HCT116 (cell line): ENCODE results near the gene BDKRB1. TPM values are rescaled to one million over a fixed set of nuclear protein-coding genes. Genes with fewer than 3 reads are reported as not detected.
A peak's percentile ranks its signal among the peaks of the same experiment; 100 is the strongest.

Experiments
- ATAC-seq: fragments of 200-7000 bp; cut with Tn5 transposase; 2 replicates; pipeline ENCODE4 v1.9.1; 2020; ENCODE audit warnings: mild to moderate bottlenecking, moderate library complexity
- BruUV-seq: library from RNA; stranded (reverse); fragments of 400-500 nt; replicated peaks from 2 replicates; lab custom pipeline; 2021; lab: Mats Ljungman, UMichigan
- CTCF ChIA-PET: fragments of 300-600 bp; sonication (Branson Sonifier 250); formaldehyde crosslinking; loops from one replicate; lab custom pipeline; 2021; ENCODE audit warnings: antibody characterized with exemption; lab: Charles Lee
- POLR2A ChIA-PET: fragments of 300-600, 350-600 bp; sonication (Branson Sonifier 250); formaldehyde crosslinking; loops from one replicate; lab custom pipeline; 2021; ENCODE audit warnings: antibody characterized with exemption; lab: Charles Lee
- RAD21 ChIA-PET, 2 experiments: fragments of 300-600 bp; sonication (Branson Sonifier 250); formaldehyde crosslinking; loops; one replicate each; lab custom pipeline; 2023; ENCODE audit warnings: low total read pairs in 2 of 2; ENCODE audit not compliant: uncharacterized antibody in 2 of 2, unreplicated experiment in 2 of 2, low non-redundant PET in 1 of 2; lab: Charles Lee
- DNase-seq: peaks from one replicate; pipeline ENCODE4 v3.0.0-alpha.2; 2010; ENCODE audit warnings: low read depth, low spot score
- H2AFZ ChIP-seq: fragments of 200-600 bp; shearing (Covaris generic), sonication (generic); 2 replicates; pipeline ENCODE4 v1.6.1; 2017; ENCODE audit warnings: low read depth, mixed run types, mixed read lengths, antibody characterized with exemption, low read length; ENCODE audit not compliant: poor library complexity, severe bottlenecking
- H3K27ac ChIP-seq: 2 replicates; pipeline ENCODE4 v1.5.1; 2012; ENCODE audit warnings: low read depth, low read length
- H3K27me3 ChIP-seq: fragments of 200-600 bp; sonication (generic); 2 replicates; pipeline ENCODE4 v1.6.1; 2016; ENCODE audit warnings: mixed run types, low read length, mixed read lengths; ENCODE audit not compliant: insufficient read depth
- H3K36me3 ChIP-seq, 2 experiments: fragments of 200-500 bp in 1 of 2; fragments of 200-600 bp in 1 of 2; sonication (Bioruptor generic) in 1 of 2; sonication (generic) in 1 of 2; 2 replicates each; pipeline versions ENCODE4 v1.5.1 to v1.6.1; 2014 to 2016; ENCODE audit warnings: low read length in 2 of 2, inconsistent platforms in 1 of 2, mixed read lengths in 1 of 2, mixed run types in 1 of 2; ENCODE audit not compliant: insufficient read depth in 2 of 2, control insufficient read depth in 1 of 2
- H3K4me1 ChIP-seq, 2 experiments: fragments of 200-600 bp in 1 of 2; sonication (generic) in 1 of 2; 2 replicates each; pipeline versions ENCODE4 v1.5.1 to v1.6.1; 2012 to 2017; ENCODE audit warnings: low read length in 2 of 2, inconsistent platforms in 1 of 2, mild to moderate bottlenecking in 1 of 2, mixed read lengths in 1 of 2, mixed run types in 1 of 2, moderate library complexity in 1 of 2; ENCODE audit not compliant: insufficient read depth in 2 of 2, control insufficient read depth in 1 of 2
- H3K4me2 ChIP-seq: fragments of 200-600 bp; sonication (generic); 2 replicates; pipeline ENCODE4 v1.6.1; 2017; ENCODE audit warnings: mixed run types, low read length, mixed read lengths
- H3K4me3 ChIP-seq, 2 experiments: fragments of 200-600 bp in 1 of 2; sonication (generic) in 1 of 2; replicated peaks in 1 of 2; 2 replicates each; pipeline ENCODE4 v1.5.1; 2011 to 2016; ENCODE audit warnings: low read length in 2 of 2, control low read depth in 1 of 2, low read depth in 1 of 2, mild to moderate bottlenecking in 1 of 2, mixed read lengths in 1 of 2, mixed run types in 1 of 2
- H3K79me2 ChIP-seq: fragments of 200-600 bp; sonication (generic); 2 replicates; pipeline ENCODE4 v1.6.1; 2017; ENCODE audit warnings: mild to moderate bottlenecking, mixed run types, low read length, moderate library complexity, mixed read lengths; ENCODE audit not compliant: insufficient read depth
- H3K9ac ChIP-seq: fragments of 200-600 bp; sonication (generic); 2 replicates; pipeline ENCODE4 v1.6.1; 2016; ENCODE audit warnings: low read length, mixed read lengths
- H3K9me2 ChIP-seq: fragments of 200-600 bp; sonication (generic), shearing (Covaris generic); 2 replicates; pipeline ENCODE4 v1.6.1; 2017; ENCODE audit warnings: mixed run types, mild to moderate bottlenecking, moderate library complexity; ENCODE audit not compliant: insufficient read depth
- H3K9me3 ChIP-seq, 2 experiments: fragments of 200-500 bp in 1 of 2; fragments of 200-600 bp in 1 of 2; sonication (Bioruptor generic) in 1 of 2; sonication (generic) in 1 of 2; 2 replicates each; pipeline ENCODE4 v1.6.1; 2014 to 2017; ENCODE audit warnings: low read length in 2 of 2, mixed read lengths in 2 of 2, inconsistent platforms in 1 of 2, low read depth in 1 of 2, mild to moderate bottlenecking in 1 of 2, mixed run types in 1 of 2, moderate library complexity in 1 of 2; ENCODE audit not compliant: control insufficient read depth in 1 of 2, insufficient read depth in 1 of 2
- H4K20me1 ChIP-seq: fragments of 200-600 bp; sonication (generic), shearing (Covaris generic); 2 replicates; pipeline ENCODE4 v1.6.1; 2017; ENCODE audit warnings: mixed run types, mild to moderate bottlenecking, moderate library complexity; ENCODE audit not compliant: insufficient read depth
- EGR1 ChIP-seq: IDR thresholded peaks from 2 replicates; pipeline ENCODE4 v1.6.1; 2012; ENCODE audit warnings: low read depth
- ELF1 ChIP-seq: IDR thresholded peaks from 2 replicates; pipeline ENCODE4 v1.6.1; 2012; ENCODE audit warnings: low read depth, borderline replicate concordance
- EZH2phosphoT487 ChIP-seq: fragments of 200-600 bp; IDR thresholded peaks from 2 replicates; pipeline ENCODE4 v1.6.1; 2018; ENCODE audit warnings: antibody characterized with exemption, borderline replicate concordance
- JUND ChIP-seq: IDR thresholded peaks from 2 replicates; pipeline ENCODE4 v1.6.1; 2012
- POLR2A ChIP-seq: IDR thresholded peaks from 2 replicates; pipeline ENCODE4 v1.7.0; 2011; ENCODE audit warnings: borderline replicate concordance; ENCODE audit not compliant: insufficient read depth, insufficient read length; ENCODE audit errors: extremely low read depth
- POLR2AphosphoS5 ChIP-seq: IDR thresholded peaks from 2 replicates; pipeline ENCODE4 v1.6.1; 2011; ENCODE audit warnings: mild to moderate bottlenecking, low read depth, low read length, moderate library complexity
- RAD21 ChIP-seq: IDR thresholded peaks from 2 replicates; pipeline ENCODE4 v1.6.1; 2012; ENCODE audit warnings: low read depth, mild to moderate bottlenecking
- SP1 ChIP-seq: IDR thresholded peaks from 2 replicates; pipeline ENCODE4 v1.6.1; 2012; ENCODE audit warnings: low read depth
- SRF ChIP-seq: IDR thresholded peaks from 2 replicates; pipeline ENCODE4 v1.6.1; 2012; ENCODE audit warnings: low read depth
- YY1 ChIP-seq: IDR thresholded peaks from 2 replicates; pipeline ENCODE4 v1.6.1; 2011; ENCODE audit warnings: low read length, low read depth, moderate library complexity, mild to moderate bottlenecking; ENCODE audit not compliant: insufficient replicate concordance; ENCODE audit errors: extremely low read depth
- ZNF274 ChIP-seq: fragments of 200-500 bp; sonication (Bioruptor generic); IDR thresholded peaks from 2 replicates; pipeline ENCODE4 v1.6.1; 2014; ENCODE audit warnings: mild to moderate bottlenecking, low read depth, low read length, inconsistent platforms
- intact Hi-C: fragments of 100-400 bp; cut with micrococcal nuclease; formaldehyde crosslinking; loops from 2 replicates; pipeline ENCODE4 v1.10.0; 2022
- total RNA-seq: library from RNA; stranded (reverse); gene quantifications from one replicate; pipeline ENCODE4 v1.2.1, GENCODE V29; 2021; ENCODE audit not compliant: unreplicated experiment
- TF ChIP-seq, protein P1 (sequence below), 3 experiments: fragments of 200-600 bp in 1 of 3; sonication (generic) in 1 of 3; IDR thresholded peaks in 2 of 3; conservative IDR thresholded peaks in 1 of 3; 2 replicates each; pipeline ENCODE4 v1.5.1; 2012 to 2017; ENCODE audit warnings: low read depth in 2 of 3, low read length in 2 of 3, antibody characterized with exemption in 1 of 3, borderline replicate concordance in 1 of 3, control low read depth in 1 of 3, mild to moderate bottlenecking in 1 of 3, mixed read lengths in 1 of 3, mixed run types in 1 of 3, moderate library complexity in 1 of 3; ENCODE audit not compliant: insufficient read depth in 1 of 3
- TF ChIP-seq, protein P2 (sequence below): IDR thresholded peaks from 2 replicates; pipeline ENCODE4 v1.6.1; 2012
- TF ChIP-seq, protein P3 (sequence below): IDR thresholded peaks from 2 replicates; pipeline ENCODE4 v1.6.1; 2012

Gene BDKRB1
- total RNA-seq, 1 experiment from 2014 or later, result not detected

DNA sequence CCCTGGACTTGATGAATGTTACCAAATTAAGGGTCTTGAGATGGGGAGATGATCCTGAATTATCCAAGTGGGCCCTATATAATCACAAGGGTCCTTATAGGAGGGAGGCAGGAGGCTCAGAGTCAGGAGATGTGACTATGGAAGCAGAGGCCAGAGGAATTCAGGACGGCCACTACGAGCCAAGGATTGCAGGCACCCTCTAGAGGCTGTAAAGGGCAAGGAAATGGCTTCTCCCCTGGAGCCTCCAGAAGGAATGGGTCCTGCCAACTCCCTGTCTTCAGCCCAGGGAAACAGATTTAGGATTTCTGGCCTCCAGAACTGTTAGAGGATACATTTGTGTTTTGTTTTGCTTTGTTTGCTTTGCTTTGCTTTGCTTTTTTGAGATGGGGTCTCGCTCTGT is 8.8 kb downstream of the BDKRB1 start:
- no peaks in the 10 kb centered on the region for H3K9me2 ChIP-seq
- no peak overlapping the region for H3K9ac ChIP-seq
- no peaks in the 10 kb centered on the region for H3K4me1 ChIP-seq
- no peak overlapping the region for H3K27ac ChIP-seq
- BruUV-seq, result no TSS peak
- H3K4me2 ChIP-seq, result no peak overlapping the region
- no peak overlapping the region for H2AFZ ChIP-seq
- peak; percentile 9 for TF ChIP-seq YY1
- no peak for TF ChIP-seq SP1
- TF ChIP-seq RAD21, result peak; percentile 61
- TF ChIP-seq, protein P1, sequence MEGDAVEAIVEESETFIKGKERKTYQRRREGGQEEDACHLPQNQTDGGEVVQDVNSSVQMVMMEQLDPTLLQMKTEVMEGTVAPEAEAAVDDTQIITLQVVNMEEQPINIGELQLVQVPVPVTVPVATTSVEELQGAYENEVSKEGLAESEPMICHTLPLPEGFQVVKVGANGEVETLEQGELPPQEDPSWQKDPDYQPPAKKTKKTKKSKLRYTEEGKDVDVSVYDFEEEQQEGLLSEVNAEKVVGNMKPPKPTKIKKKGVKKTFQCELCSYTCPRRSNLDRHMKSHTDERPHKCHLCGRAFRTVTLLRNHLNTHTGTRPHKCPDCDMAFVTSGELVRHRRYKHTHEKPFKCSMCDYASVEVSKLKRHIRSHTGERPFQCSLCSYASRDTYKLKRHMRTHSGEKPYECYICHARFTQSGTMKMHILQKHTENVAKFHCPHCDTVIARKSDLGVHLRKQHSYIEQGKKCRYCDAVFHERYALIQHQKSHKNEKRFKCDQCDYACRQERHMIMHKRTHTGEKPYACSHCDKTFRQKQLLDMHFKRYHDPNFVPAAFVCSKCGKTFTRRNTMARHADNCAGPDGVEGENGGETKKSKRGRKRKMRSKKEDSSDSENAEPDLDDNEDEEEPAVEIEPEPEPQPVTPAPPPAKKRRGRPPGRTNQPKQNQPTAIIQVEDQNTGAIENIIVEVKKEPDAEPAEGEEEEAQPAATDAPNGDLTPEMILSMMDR (IDR thresholded peaks at IDR 0.05 in 2 of 3, conservative IDR thresholded peaks at IDR 0.05 in 1 of 3; ENCODE audit: borderline replicate concordance in 1 of 3, insufficient read depth in 1 of 3, low read depth in 2 of 3, low read length in 2 of 3), result peak; percentile 46 to 62 (median 51); a peak in 5 of 6 replicates
- no peak for TF ChIP-seq JUND
- no peaks in the 10 kb centered on the region for H3K9me3 ChIP-seq
- ChIA-PET RAD21 (no interaction called here), CTCF (interaction anchor here (1.4 kb wide), 1 partner anchor 10 kb away, joined by 3 read pairs; no protein-coding TSS in a partner anchor), POLR2A (no interaction called here)
- H3K36me3 ChIP-seq, result no peaks in the 10 kb centered on the region
- H3K4me3 ChIP-seq, result no peak overlapping the region
- no peaks in the 10 kb centered on the region for H3K79me2 ChIP-seq
- ATAC-seq (peak; percentile 87), DNase-seq (no peak)
- intact Hi-C loops, result no loop called here
- peaks cover 13% of the 10 kb centered on the region; the same call in 1 of the 2 replicates for H3K27me3 ChIP-seq
- H4K20me1 ChIP-seq, result no peaks in the 10 kb centered on the region

DNA sequence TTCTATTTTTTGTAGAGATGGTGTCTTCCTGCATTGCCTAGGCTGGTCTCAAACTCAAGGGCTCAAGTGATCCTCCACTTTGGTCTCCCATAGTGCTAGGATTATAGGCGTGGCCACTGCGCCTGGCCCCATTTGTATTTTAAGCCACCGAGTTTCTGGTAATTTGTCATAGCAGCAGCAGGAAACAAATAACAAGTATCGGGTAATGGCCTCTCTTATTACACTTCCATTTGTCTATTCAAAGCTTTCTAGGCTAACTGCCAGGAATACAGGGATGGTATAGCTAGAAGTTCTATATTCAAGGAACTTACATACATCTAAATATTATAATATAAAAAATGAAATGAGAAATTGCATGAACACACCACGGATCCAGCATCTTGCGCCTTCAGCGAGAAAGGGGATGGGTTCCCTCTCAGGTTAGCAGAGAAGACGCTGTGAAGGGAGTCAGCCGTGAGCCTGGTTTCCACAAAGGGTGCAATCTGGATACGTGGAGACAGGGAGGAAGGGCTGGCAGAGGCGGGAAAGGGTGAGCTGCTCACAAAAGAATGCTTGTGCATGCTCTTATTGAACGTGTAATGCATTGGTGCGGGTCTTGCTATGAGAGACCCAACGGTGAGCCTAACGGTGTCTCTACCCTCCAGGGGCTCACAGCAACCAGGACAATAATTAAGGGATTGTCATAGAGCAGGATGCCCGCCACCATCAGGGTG is 9.5 kb downstream of the BDKRB1 start:
- Histone ChIP-seq H3K27me3 (peaks cover 9% of the 10 kb centered on the region; the same call in 1 of the 2 replicates), H2AFZ (no peak overlapping the region), H3K36me3 (no peaks in the 10 kb centered on the region), H3K4me1 (no peaks in the 10 kb centered on the region), H3K9me2 (no peaks in the 10 kb centered on the region), H3K9me3 (no peaks in the 10 kb centered on the region), H4K20me1 (no peaks in the 10 kb centered on the region), H3K4me3 (no peak overlapping the region), H3K79me2 (no peaks in the 10 kb centered on the region), H3K27ac (no peak overlapping the region), H3K9ac (no peak overlapping the region), H3K4me2 (no peak overlapping the region)
- ChIA-PET RAD21 (no interaction called here), POLR2A (no interaction called here), CTCF (interaction anchor here (1.4 kb wide), 1 partner anchor 9 kb away, joined by 3 read pairs; no protein-coding TSS in a partner anchor)
- intact Hi-C loops, result no loop called here
- no TSS peak for BruUV-seq
- ATAC-seq (no peak), DNase-seq (no peak)
- TF ChIP-seq, protein P2, sequence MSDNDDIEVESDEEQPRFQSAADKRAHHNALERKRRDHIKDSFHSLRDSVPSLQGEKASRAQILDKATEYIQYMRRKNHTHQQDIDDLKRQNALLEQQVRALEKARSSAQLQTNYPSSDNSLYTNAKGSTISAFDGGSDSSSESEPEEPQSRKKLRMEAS, result no peak
- TF ChIP-seq RAD21 (no peak), EZH2phosphoT487 (no peak), EGR1 (no peak), SP1 (no peak), ELF1 (no peak), SRF (no peak), ZNF274 (no peak), YY1 (no peak), JUND (no peak), POLR2AphosphoS5 (no peak), POLR2A (no peak)
- TF ChIP-seq, protein P1 (IDR thresholded peaks at IDR 0.05 in 2 of 3, conservative IDR thresholded peaks at IDR 0.05 in 1 of 3; ENCODE audit: borderline replicate concordance in 1 of 3, insufficient read depth in 1 of 3, low read depth in 2 of 3, low read length in 2 of 3), result no peak
- TF ChIP-seq, protein P3, sequence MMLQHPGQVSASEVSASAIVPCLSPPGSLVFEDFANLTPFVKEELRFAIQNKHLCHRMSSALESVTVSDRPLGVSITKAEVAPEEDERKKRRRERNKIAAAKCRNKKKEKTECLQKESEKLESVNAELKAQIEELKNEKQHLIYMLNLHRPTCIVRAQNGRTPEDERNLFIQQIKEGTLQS, result no peak
